ENCODE data around the gene GALNT18. TPM values are rescaled to one million over a fixed set of nuclear protein-coding genes. Genes with fewer than 3 reads are reported as not detected.

The GALNT18 gene
- total RNA-seq, 2 experiments from 2014 or later = 6.8 to 7.4 TPM

- intact Hi-C loops (cut with micrococcal nuclease) = no loop called here
- DNase-seq (no peak), ATAC-seq (no peak)
- H3K4me1 Mint-ChIP-seq (ENCODE audit: low read depth) = no peaks in the 10 kb centered on the region
- no peak overlapping the region for H3K4me3 Mint-ChIP-seq
- H3K27ac Mint-ChIP-seq = no peak overlapping the region
- H3K27me3 Mint-ChIP-seq = peaks cover 14% of the 10 kb centered on the region
- CTCF ChIA-PET = no interaction called here
- no peak for TF ChIP-seq CTCF (IDR thresholded peaks at IDR 0.05)
- POLR2A ChIA-PET = no interaction called here
- no peaks in the 10 kb centered on the region for H3K9me3 Mint-ChIP-seq
- H3K36me3 Mint-ChIP-seq (ENCODE audit: low read depth) = no peaks in the 10 kb centered on the region
Measured at GRCh38 chr11:11419747-11420146, 202.1 kb downstream of the GALNT18 start.

- ChIA-PET POLR2A (no interaction called here), CTCF (no interaction called here)
- ATAC-seq (no peak), DNase-seq (no peak)
- intact Hi-C loops (cut with micrococcal nuclease) = no loop called here
- H3K4me1 Mint-ChIP-seq (ENCODE audit: low read depth) = no peaks in the 10 kb centered on the region
- no peaks in the 10 kb centered on the region for H3K36me3 Mint-ChIP-seq (ENCODE audit: low read depth)
- TF ChIP-seq CTCF (IDR thresholded peaks at IDR 0.05) = no peak
- no peak overlapping the region for H3K27ac Mint-ChIP-seq
- no peak overlapping the region for H3K4me3 Mint-ChIP-seq
- peaks cover 14% of the 10 kb centered on the region for H3K27me3 Mint-ChIP-seq
- H3K9me3 Mint-ChIP-seq = no peaks in the 10 kb centered on the region
Measured at GRCh38 chr11:11416917-11417316, 204.9 kb downstream of the GALNT18 start.

GRCh38 chr11:11416502-11416901 is 205.3 kb downstream of the GALNT18 start:
- no peaks in the 10 kb centered on the region for H3K9me3 Mint-ChIP-seq
- H3K36me3 Mint-ChIP-seq (ENCODE audit: low read depth) = no peaks in the 10 kb centered on the region
- no peak for TF ChIP-seq CTCF (IDR thresholded peaks at IDR 0.05)
- DNase-seq (no peak), ATAC-seq (no peak)
- H3K27ac Mint-ChIP-seq = no peak overlapping the region
- H3K27me3 Mint-ChIP-seq = peaks cover 14% of the 10 kb centered on the region
- POLR2A ChIA-PET = no interaction called here
- H3K4me1 Mint-ChIP-seq (ENCODE audit: low read depth) = no peaks in the 10 kb centered on the region
- CTCF ChIA-PET = no interaction called here
- H3K4me3 Mint-ChIP-seq = no peak overlapping the region
- intact Hi-C loops (cut with micrococcal nuclease) = no loop called here

- Mint-ChIP-seq H3K4me3 (no peak overlapping the region), H3K36me3 (ENCODE audit: low read depth) (no peaks in the 10 kb centered on the region), H3K27me3 (peaks cover 14% of the 10 kb centered on the region), H3K4me1 (ENCODE audit: low read depth) (no peaks in the 10 kb centered on the region), H3K27ac (no peak overlapping the region), H3K9me3 (no peaks in the 10 kb centered on the region)
- ATAC-seq = no peak
- TF ChIP-seq CTCF (IDR thresholded peaks at IDR 0.05) = no peak
- POLR2A ChIA-PET = no interaction called here
- no peak for DNase-seq
- intact Hi-C loops (cut with micrococcal nuclease) = no loop called here
- CTCF ChIA-PET = no interaction called here
Measured at GRCh38 chr11:11415901-11416300, 205.9 kb downstream of the GALNT18 start.

GRCh38 chr11:11414996-11415395 is 206.8 kb downstream of the GALNT18 start:
- CTCF ChIA-PET = interaction anchor here (1.3 kb wide), 1 partner anchor 387 kb away, joined by 3 read pairs; no protein-coding TSS in a partner anchor
- no peak for DNase-seq
- H3K27ac Mint-ChIP-seq = no peak overlapping the region
- POLR2A ChIA-PET = no interaction called here
- TF ChIP-seq CTCF (IDR thresholded peaks at IDR 0.05) = no peak
- no peaks in the 10 kb centered on the region for H3K36me3 Mint-ChIP-seq (ENCODE audit: low read depth)
- H3K27me3 Mint-ChIP-seq = peaks cover 17% of the 10 kb centered on the region
- ATAC-seq = no peak
- intact Hi-C loops (cut with micrococcal nuclease) = no loop called here
- H3K9me3 Mint-ChIP-seq = no peaks in the 10 kb centered on the region
- H3K4me3 Mint-ChIP-seq = no peak overlapping the region
- H3K4me1 Mint-ChIP-seq (ENCODE audit: low read depth) = no peaks in the 10 kb centered on the region
